HL-60 (cell line): ENCODE measurements around the gene SCYL3.

ENCODE experiments used
- DNase-seq, 2 experiments: peaks; one replicate each; pipeline ENCODE4 v3.0.0-alpha.2; 2010 to 2020; ENCODE audit warnings: low read depth in 1 of 2, low spot score in 1 of 2
- H3K27ac ChIP-seq: fragments of 250-450 bp; sonication (Bioruptor Pico); replicated peaks from 2 replicates; pipeline ENCODE4 v1.5.1; 2020; ENCODE audit warnings: mild to moderate bottlenecking, moderate library complexity
- H3K27me3 ChIP-seq: fragments of 250-450 bp; sonication (Bioruptor Pico); 2 replicates; pipeline ENCODE4 v1.5.1; 2021; ENCODE audit warnings: mild to moderate bottlenecking, moderate library complexity; ENCODE audit not compliant: insufficient read depth, poor library complexity, severe bottlenecking
- H3K4me3 ChIP-seq: replicated peaks from 2 replicates; pipeline ENCODE4 v1.5.1; 2011; ENCODE audit warnings: mild to moderate bottlenecking, control low read depth, low read length; ENCODE audit not compliant: insufficient read depth
- GABPA ChIP-seq: IDR thresholded peaks from 2 replicates; pipeline ENCODE4 v1.6.1; 2012; ENCODE audit warnings: low read depth
- POLR2AphosphoS5 ChIP-seq: IDR thresholded peaks from 2 replicates; pipeline ENCODE4 v1.6.1; 2012; ENCODE audit warnings: low read depth
- SPI1 ChIP-seq: IDR thresholded peaks from 2 replicates; pipeline ENCODE4 v1.6.1; 2012; ENCODE audit warnings: low read depth, mild to moderate bottlenecking, borderline replicate concordance
- long read RNA-seq: library from polyadenylated mRNA; unstranded; transcript quantifications from one replicate; pipeline ENCODE4 v2.0.0, GENCODE V29; 2020
- TF ChIP-seq, protein P1 (sequence below): IDR thresholded peaks from one replicate; pipeline ENCODE4 v1.5.1; 2011; ENCODE audit warnings: low read length, control low read depth, inconsistent platforms; ENCODE audit not compliant: insufficient read depth
- TF ChIP-seq, protein P2 (sequence below): IDR thresholded peaks from 2 replicates; pipeline ENCODE4 v1.6.1; 2012; ENCODE audit warnings: low read depth; ENCODE audit not compliant: insufficient replicate concordance

Gene SCYL3, protein sequence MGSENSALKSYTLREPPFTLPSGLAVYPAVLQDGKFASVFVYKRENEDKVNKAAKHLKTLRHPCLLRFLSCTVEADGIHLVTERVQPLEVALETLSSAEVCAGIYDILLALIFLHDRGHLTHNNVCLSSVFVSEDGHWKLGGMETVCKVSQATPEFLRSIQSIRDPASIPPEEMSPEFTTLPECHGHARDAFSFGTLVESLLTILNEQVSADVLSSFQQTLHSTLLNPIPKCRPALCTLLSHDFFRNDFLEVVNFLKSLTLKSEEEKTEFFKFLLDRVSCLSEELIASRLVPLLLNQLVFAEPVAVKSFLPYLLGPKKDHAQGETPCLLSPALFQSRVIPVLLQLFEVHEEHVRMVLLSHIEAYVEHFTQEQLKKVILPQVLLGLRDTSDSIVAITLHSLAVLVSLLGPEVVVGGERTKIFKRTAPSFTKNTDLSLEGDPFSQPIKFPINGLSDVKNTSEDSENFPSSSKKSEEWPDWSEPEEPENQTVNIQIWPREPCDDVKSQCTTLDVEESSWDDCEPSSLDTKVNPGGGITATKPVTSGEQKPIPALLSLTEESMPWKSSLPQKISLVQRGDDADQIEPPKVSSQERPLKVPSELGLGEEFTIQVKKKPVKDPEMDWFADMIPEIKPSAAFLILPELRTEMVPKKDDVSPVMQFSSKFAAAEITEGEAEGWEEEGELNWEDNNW
- long read RNA-seq, full-length matches to known transcripts, result 49 of 78 reads
- long read RNA-seq, partial matches to known transcripts, result 9 of 78 reads
- long read RNA-seq, other reads (novel, unspliced or antisense), result 20 of 78 reads

DNA sequence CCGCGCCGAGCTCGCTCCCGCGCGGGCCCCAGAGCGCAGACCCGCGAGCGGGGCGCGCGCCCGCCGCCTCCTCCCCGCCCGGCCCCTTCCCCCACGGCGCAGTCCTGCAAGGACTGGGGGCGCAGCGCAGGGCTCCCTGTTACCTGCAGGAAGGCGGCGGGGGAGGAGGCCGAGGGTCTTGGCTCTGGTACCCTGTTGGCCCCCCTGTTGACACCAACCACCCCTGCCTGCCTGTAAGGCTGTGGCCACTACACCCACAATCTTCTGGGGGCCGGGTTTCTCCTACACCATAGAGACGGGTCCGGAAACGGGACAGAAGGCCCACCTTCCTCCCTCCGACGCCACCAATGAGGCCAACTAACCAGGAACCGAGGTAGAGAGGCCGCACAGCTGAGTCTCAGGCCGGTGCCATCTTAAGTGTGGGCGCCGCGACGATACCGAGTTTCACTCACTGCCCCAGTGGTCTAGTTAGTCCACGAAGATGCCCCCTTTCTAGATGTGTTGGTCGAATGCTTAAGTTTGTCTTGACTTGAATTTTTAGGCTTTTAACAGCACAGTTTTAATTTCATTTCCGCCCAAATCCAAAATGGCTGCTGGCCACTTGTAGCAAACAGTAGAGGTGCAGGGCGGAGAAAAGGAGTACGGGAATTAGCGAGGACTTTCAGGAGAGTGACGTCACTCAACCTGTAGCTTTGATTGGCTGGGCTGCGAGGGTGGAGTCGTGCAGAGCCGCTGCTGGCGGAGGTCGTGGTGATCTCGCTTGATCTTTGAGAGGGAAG is at the start of gene SCYL3:
Gene SCYL3 (minus strand): TSS at position 252 of the 779 bp plus-strand sequence. CDS start 5,056 bp downstream, outside the sequence.
- peak within 1 kb of the TSS; percentile 86 for H3K4me3 ChIP-seq
- TF ChIP-seq, protein P1, sequence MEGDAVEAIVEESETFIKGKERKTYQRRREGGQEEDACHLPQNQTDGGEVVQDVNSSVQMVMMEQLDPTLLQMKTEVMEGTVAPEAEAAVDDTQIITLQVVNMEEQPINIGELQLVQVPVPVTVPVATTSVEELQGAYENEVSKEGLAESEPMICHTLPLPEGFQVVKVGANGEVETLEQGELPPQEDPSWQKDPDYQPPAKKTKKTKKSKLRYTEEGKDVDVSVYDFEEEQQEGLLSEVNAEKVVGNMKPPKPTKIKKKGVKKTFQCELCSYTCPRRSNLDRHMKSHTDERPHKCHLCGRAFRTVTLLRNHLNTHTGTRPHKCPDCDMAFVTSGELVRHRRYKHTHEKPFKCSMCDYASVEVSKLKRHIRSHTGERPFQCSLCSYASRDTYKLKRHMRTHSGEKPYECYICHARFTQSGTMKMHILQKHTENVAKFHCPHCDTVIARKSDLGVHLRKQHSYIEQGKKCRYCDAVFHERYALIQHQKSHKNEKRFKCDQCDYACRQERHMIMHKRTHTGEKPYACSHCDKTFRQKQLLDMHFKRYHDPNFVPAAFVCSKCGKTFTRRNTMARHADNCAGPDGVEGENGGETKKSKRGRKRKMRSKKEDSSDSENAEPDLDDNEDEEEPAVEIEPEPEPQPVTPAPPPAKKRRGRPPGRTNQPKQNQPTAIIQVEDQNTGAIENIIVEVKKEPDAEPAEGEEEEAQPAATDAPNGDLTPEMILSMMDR, result no peak
- TF ChIP-seq POLR2AphosphoS5 (peak; percentile 67), SPI1 (peak; percentile 9; the same call in 1 of the 2 replicates), GABPA (peak; percentile 81)
- TF ChIP-seq, protein P2, sequence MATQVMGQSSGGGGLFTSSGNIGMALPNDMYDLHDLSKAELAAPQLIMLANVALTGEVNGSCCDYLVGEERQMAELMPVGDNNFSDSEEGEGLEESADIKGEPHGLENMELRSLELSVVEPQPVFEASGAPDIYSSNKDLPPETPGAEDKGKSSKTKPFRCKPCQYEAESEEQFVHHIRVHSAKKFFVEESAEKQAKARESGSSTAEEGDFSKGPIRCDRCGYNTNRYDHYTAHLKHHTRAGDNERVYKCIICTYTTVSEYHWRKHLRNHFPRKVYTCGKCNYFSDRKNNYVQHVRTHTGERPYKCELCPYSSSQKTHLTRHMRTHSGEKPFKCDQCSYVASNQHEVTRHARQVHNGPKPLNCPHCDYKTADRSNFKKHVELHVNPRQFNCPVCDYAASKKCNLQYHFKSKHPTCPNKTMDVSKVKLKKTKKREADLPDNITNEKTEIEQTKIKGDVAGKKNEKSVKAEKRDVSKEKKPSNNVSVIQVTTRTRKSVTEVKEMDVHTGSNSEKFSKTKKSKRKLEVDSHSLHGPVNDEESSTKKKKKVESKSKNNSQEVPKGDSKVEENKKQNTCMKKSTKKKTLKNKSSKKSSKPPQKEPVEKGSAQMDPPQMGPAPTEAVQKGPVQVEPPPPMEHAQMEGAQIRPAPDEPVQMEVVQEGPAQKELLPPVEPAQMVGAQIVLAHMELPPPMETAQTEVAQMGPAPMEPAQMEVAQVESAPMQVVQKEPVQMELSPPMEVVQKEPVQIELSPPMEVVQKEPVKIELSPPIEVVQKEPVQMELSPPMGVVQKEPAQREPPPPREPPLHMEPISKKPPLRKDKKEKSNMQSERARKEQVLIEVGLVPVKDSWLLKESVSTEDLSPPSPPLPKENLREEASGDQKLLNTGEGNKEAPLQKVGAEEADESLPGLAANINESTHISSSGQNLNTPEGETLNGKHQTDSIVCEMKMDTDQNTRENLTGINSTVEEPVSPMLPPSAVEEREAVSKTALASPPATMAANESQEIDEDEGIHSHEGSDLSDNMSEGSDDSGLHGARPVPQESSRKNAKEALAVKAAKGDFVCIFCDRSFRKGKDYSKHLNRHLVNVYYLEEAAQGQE, result peak; percentile 13
- H3K27me3 ChIP-seq, result no peaks in the 10 kb centered on the region
- DNase-seq, result peak; percentile 96
- H3K27ac ChIP-seq, result peak within 1 kb of the TSS; percentile 100

DNA sequence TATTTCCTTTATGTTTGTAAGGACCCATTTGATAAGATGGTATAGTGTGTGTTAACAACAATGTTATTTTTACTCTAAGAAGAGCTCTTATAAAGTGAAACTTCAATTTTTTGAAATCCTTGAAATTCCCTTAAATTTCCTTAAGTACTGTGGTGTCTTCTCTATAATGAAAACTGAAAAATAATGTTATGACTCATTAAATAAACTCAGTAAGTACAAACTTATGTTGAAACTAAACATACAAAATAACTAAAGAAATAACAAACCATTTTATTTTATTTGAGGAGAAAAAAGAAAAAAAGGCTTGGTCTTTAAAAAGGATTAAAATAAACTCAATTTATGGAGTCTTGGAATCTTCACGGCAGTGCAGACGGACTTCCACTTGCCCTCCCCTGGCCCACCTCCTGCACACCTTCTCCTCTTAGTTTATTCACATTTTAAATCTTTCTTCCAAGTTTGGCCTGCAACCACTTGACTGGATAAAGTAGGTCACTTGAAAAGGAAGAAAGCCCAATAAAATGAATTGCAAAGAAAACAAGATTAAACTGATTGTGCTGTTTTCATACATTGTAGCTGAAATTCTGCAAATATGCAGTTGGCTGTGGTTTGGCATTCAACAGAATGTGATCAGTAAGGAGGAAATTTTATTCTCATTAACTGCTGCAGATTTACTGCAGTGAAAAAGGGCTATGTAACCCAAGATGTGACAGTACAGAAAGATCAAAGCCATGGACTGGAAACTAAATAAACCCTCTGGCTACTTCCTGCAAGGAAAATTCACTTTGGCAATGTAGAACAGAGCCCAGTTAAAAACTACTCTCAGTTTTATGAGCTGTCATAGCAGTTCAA is 48.5 kb upstream of the SCYL3 start:
- no peak overlapping the region for H3K4me3 ChIP-seq
- DNase-seq, result no peak
- TF ChIP-seq SPI1 (no peak), GABPA (no peak)
- TF ChIP-seq, protein P1, result no peak
- TF ChIP-seq, protein P2, result no peak
- H3K27ac ChIP-seq, result no peak overlapping the region
- H3K27me3 ChIP-seq, result no peaks in the 10 kb centered on the region
